ENCODE measurements around the gene CAMTA1.
"Not testable (repeated sequence)": the region's sequence is repeated elsewhere in the genome, so short reads cannot be mapped to it uniquely, and the experiment has no call there.

Gene CAMTA1

DNA sequence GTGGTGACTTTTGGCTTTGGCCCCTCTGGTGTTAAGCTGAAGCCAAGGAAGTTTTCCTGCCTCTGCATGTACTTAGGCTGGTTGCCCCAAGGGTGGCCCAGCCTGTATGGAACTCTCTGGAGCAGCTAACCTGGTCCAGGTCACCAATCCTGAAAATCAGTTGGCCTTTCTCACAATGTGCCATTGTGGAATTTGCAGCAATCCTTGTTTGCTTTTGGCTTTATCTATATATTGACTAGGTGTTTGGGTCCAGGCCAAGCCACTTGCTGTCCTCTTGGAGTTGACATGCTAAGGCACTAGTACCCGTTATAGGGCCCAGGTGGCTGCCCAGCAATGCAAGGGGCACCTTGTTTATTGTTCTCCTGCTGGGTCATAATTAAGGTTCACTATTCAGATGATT is 124.6 kb downstream of the CAMTA1 start:
- DNase-seq = no peak

- DNase-seq = no peak
These were observed 126.0 kb downstream of the CAMTA1 start for GRCh38 chr1:6911021-6911941.

GRCh38 chr1:6911974-6912373 is 126.7 kb downstream of the CAMTA1 start:
- no peak for DNase-seq

- DNase-seq = no peak
These were observed 127.3 kb downstream of the CAMTA1 start for GRCh38 chr1:6912518-6912917.

DNA sequence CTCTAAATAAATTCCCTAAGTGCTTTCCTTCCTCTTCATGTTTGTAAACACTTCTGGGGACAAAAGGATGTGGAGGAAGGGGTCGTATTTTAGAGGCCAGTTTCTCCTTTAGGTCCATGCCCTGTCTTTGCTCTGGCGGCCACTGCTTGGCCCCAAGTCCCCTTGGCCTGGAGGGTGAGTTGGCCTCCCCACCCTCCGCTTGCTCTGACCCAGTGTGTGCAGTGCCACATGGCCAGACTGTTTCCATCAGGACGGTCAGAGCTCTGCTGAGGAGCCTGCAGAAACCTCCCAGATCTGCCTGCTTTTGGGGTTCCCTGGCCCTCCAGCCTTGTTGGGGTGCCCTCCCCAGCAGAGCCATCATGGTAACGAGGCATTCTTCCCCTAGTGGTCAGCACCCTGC is 127.8 kb downstream of the CAMTA1 start:
- DNase-seq = no peak

GRCh38 chr1:6914706-6915105 is 129.5 kb downstream of the CAMTA1 start:
- DNase-seq = no peak

- no peak for DNase-seq
These were observed 130.8 kb downstream of the CAMTA1 start for GRCh38 chr1:6915999-6916565.

DNA sequence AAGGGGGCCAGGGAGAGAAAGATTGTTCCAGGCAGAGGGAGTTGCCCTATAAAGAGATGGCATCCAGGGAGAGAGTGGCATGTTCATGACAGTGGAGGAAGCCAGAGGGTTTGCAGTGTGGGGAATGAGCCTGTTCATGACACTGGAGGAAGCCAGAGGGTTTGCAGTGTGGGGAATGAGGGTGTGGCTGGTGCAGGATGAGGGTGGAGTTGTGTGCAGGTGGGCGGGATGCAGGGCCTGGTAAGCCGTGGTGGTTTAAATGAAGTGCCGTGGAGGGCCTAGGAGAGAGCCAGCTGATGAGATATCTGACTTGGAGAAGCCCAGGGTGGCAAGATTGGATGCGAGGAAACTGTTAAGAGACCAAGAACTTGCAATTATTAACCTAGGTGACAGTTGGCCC is 131.8 kb downstream of the CAMTA1 start:
- no peak for DNase-seq

GRCh38 chr1:6918186-6918924 is 133.1 kb downstream of the CAMTA1 start:
- DNase-seq = no peak

- DNase-seq = no peak
These were observed 133.8 kb downstream of the CAMTA1 start for GRCh38 chr1:6918925-6919511.

- DNase-seq = not testable (repeated sequence)
These were observed 136.3 kb downstream of the CAMTA1 start for GRCh38 chr1:6921506-6921905.

DNA sequence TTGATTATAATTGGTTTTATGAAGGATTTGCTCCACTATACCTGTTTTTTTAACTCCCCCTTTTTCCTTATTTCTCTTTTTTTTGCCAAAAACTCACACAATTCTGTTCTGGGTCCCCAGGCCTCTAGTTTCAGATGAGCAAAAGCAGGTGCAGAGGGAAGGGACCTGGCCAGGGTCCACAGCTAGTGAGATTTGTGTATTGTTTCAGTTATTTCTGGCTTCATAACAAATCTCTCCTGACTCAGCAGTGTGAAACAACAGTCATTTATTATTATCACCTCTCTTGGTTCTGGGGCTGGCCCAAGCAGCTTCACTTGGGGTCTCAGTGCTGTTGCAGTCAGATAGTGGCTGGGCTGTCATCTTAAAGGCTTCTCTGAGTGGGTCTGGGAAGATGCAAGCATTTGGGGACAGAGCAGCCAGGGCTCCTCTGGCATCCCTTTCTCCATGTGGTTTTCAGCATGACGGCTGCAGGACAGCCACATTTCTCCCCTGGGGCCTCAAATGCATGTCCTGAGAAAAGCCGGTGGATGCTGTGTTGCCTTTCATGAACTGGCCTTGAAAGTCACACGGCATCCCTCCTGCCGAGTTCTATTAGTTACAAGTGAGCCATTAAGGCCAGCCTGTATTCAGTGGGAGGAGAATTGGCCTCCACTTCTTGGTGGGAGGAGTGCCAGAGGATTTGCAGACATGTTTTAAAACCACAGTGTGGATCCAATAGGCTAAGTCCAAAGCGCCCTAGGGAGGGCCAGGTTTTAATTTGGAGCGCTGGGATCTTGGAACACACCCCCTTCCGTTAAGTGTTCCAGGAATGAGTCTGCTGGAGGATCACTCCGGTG is 137.1 kb downstream of the CAMTA1 start:
- no peak for DNase-seq

DNA sequence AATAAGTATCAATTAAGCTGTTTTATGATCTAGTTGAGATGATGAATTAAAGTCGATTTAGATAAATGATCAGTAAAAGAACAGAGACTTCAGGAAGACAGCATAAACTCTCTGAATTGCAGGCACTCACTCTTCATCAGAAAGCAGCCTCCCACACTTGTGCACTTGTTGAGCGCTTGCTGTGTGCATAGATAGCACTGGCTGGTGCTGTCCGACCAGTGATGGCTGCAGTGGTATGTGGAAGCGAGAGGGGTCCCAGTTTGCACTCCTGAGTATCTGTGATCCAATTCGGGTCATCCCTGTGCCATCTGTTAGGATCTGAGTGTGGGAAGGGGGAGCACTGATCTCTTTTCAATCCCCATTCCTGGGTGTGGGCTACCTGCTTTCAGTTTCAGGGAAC is 137.8 kb downstream of the CAMTA1 start:
- DNase-seq = no peak

GRCh38 chr1:6923416-6923815 is 138.2 kb downstream of the CAMTA1 start:
- DNase-seq = no peak

DNA sequence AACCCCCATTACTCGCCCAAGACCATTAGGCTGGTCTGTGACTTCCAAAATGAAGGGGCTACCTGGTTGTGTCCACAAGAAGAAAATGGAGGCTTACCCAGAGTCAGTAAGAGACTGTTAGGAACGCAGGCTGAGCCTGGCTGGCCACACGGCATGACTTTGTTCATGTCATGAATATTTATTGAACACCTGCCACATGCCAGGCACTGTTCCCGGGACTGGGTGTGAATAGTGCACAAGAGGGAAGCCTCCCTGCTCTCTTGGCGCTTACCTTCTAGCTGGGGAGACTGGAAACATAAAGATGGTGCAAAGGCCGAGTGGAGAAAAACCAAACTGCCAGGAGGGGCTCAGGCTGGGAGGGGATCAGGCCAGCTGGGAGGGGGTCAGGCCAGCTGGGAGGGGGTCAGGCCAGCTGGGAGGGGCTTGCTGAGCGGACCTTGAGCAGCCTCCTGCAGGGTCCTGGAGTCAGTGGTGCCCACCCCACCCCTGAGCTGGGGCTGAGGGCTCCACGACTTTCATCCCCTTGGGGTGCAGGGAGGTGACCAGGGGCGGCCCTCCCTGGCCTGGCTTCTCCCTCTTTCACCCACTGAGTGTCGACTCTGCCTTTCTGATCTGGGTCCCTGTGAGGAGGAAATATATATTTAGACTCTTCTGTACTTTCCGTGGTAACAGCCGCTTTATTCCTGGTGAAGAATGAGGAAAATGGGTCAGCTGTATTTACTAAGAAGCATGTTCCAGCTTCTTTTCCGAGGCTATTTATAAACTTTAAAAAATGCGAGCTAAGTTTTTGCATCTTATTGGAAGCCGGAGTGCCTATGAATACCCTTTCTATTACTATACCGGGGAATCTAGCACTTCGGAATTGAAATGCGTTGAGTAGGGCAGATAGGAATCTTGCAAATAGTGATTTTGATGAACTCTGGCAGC is 139.0 kb downstream of the CAMTA1 start:
- DNase-seq = no peak

DNA sequence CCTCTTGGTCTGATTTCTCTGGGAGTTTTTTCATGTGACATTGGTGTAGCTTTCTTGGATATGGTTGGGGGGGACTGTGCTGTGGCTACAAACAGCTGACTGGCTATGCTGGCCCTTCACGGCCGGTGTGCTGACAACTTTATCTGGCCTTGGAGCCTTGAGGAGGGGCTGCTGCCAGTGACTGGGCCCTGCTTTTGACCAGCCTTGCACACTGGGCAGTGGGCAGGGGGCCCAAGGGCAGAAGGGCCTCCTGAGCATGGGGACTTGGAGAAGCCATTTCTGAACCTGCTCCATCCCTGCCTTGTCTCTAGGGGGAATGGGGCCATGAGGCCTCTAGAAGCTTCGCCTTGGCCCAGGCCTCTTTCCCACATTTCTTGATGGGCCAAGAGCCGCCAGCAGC is 139.6 kb downstream of the CAMTA1 start:
- DNase-seq = no peak

GRCh38 chr1:6927626-6928025 is 142.4 kb downstream of the CAMTA1 start:
- DNase-seq = no peak

- DNase-seq = no peak
These were observed 143.0 kb downstream of the CAMTA1 start for GRCh38 chr1:6928106-6928885.

- no peak for DNase-seq
These were observed 145.6 kb downstream of the CAMTA1 start for GRCh38 chr1:6930732-6931300.

DNA sequence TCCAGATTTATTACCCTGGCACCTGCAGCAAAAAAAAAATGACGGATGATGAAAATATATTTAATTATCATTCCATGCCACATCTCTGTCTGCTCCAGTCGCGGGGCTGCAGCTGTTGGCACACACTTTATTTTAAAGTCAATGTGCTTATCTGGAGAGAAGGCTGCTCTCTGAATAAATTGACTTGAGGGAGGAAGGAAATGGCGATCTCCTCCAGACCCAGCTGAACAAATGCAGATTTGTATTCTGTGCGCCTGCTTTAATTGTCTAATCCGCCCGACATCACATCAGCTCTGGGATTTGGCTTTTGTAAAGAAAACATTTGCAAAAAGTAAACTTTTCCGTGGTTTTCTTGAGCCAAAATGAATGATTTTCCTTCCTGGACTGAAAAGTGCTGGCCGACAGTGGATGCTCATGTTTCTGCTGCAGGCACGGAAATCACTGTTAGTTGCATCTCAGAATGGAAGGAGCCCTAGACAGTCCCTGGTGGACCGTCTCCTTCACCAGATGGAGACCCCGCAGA is 150.2 kb downstream of the CAMTA1 start:
- no peak for DNase-seq
